SK-N-SH treated with all-trans-retinoic acid at 6 μM for 48 hours (cell line): ENCODE measurements around the gene RREB1.

ENCODE experiments used
- ARNTL ChIP-seq: fragments of 450-650 bp; formaldehyde crosslinking; IDR thresholded peaks from 2 replicates; pipeline ENCODE4 v1.5.0; 2020; ENCODE audit warnings: low read depth, mild to moderate bottlenecking, moderate library complexity, borderline replicate concordance
- CREB5 ChIP-seq: fragments of 250-450 bp; sonication (Bioruptor Pico); IDR thresholded peaks from 2 replicates; pipeline ENCODE4 v1.5.1; 2020; ENCODE audit warnings: low read depth, mild to moderate bottlenecking, moderate library complexity
- CSRNP3 ChIP-seq: fragments of 250-450 bp; sonication (Bioruptor Pico); IDR thresholded peaks from 2 replicates; pipeline ENCODE4 v1.5.1; 2021; ENCODE audit warnings: mild to moderate bottlenecking, moderate library complexity
- GLIS3 ChIP-seq: fragments of 250-450 bp; sonication (Bioruptor Pico); IDR thresholded peaks from 2 replicates; pipeline ENCODE4 v1.5.0; 2020; ENCODE audit warnings: mild to moderate bottlenecking, moderate library complexity
- OSR1 ChIP-seq: fragments of 250-450 bp; sonication (Bioruptor Pico); IDR thresholded peaks from 2 replicates; pipeline ENCODE4 v1.8.0; 2022; ENCODE audit warnings: moderate library complexity, mild to moderate bottlenecking, inconsistent platforms
- PATZ1 ChIP-seq: fragments of 250-450 bp; sonication (Bioruptor Pico); IDR thresholded peaks from 2 replicates; pipeline ENCODE4 v1.8.0; 2020; ENCODE audit warnings: mild to moderate bottlenecking, moderate library complexity, borderline replicate concordance
- RARB ChIP-seq: fragments of 250-450 bp; sonication (Bioruptor Pico); IDR thresholded peaks from 2 replicates; pipeline ENCODE4 v1.8.0; 2021; ENCODE audit warnings: mild to moderate bottlenecking, moderate library complexity
- TOX ChIP-seq: fragments of 250-450 bp; sonication (Bioruptor Pico); IDR thresholded peaks from 2 replicates; pipeline ENCODE4 v1.8.0; 2021; ENCODE audit warnings: mild to moderate bottlenecking, moderate library complexity, borderline replicate concordance
- ZNF70 ChIP-seq: fragments of 450-650 bp; formaldehyde crosslinking; IDR thresholded peaks from 2 replicates; pipeline ENCODE4 v1.5.0; 2020; ENCODE audit warnings: mild to moderate bottlenecking, moderate library complexity
- ZNF8 ChIP-seq: fragments of 450-650 bp; formaldehyde crosslinking; IDR thresholded peaks from 2 replicates; pipeline ENCODE4 v1.5.0; 2020; ENCODE audit warnings: mild to moderate bottlenecking, moderate library complexity

- TF ChIP-seq CSRNP3 (CRISPR knock-in tag) (no peak), PATZ1 (CRISPR knock-in tag) (no peak), ZNF70 (CRISPR knock-in tag) (no peak), OSR1 (no peak), RARB (CRISPR knock-in tag) (no peak), ZNF8 (CRISPR knock-in tag) (no peak), GLIS3 (CRISPR knock-in tag) (no peak), ARNTL (CRISPR knock-in tag) (no peak), CREB5 (CRISPR knock-in tag) (no peak), TOX (CRISPR knock-in tag) (no peak)
Measured at GRCh38 chr6:7252390-7252789, 144.6 kb downstream of the RREB1 start.
